ENCODE results near the gene ARHGEF28.

Gene ARHGEF28

DNA sequence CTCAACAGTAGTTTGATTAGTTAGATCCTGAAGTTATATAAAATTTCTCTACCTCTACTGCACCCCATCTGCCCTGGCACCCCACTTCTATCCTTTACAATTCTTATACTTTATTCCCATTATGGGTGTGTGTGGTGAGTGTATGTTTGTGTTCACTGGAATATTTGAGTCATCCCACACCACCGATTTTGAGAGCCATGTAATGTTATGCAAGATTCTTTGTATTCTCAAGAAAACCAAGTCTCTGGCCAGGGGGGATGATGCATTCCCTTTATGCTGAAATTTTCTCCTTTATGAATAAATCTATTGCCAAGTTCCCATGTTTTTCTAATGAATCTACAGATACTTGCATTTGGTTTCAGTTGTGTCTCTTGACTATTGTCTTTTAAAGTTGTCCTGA is 266.8 kb downstream of the ARHGEF28 start:
- no peak overlapping the region for H2BK5ac ChIP-seq (ENCODE audit: low read depth, low read length, poor library complexity, severe bottlenecking)
- H3K9me3 ChIP-seq (ENCODE audit: control insufficient read depth, low read length) = no peaks in the 10 kb centered on the region
- peaks cover 5% of the 10 kb centered on the region for H3K4me1 ChIP-seq (ENCODE audit: control insufficient read depth, insufficient read depth, low read depth, low read length)
- H3K9ac ChIP-seq (ENCODE audit: low read length) = peak overlapping the region; percentile 41
- DNase-seq = peak; percentile 69
- no peak overlapping the region for H3K23ac ChIP-seq (ENCODE audit: low read length in 2 of 2)
- WGBS = 100% methylated on average over 1 of the region's 1 CpG
- no peak overlapping the region for H2BK12ac ChIP-seq (ENCODE audit: low read length in 2 of 2)
- no peak overlapping the region for H2BK15ac ChIP-seq (ENCODE audit: low read depth, poor library complexity, severe bottlenecking)
- no peak overlapping the region for H2BK120ac ChIP-seq (ENCODE audit: low read depth, low read length)
- H3K36me3 ChIP-seq (ENCODE audit: control insufficient read depth in 1 of 2, insufficient read depth in 2 of 2, low read depth in 1 of 2, low read length in 2 of 2) = peaks cover 0 to 45% of the 10 kb centered on the region in 2 experiments
- H3K79me1 ChIP-seq (replicated peaks; ENCODE audit: low read length, poor library complexity, severe bottlenecking) = peaks cover 39% of the 10 kb centered on the region
- no peak overlapping the region for H3K4ac ChIP-seq (ENCODE audit: low read depth in 1 of 2, low read length in 2 of 2)
- no peak overlapping the region for H3K27ac ChIP-seq (ENCODE audit: low read length, poor library complexity, severe bottlenecking)
- H3K4me2 ChIP-seq (ENCODE audit: low read length, poor library complexity, severe bottlenecking) = no peak overlapping the region
- peak overlapping the region in 1 of 2 experiments; percentile 31 for H3K4me3 ChIP-seq (ENCODE audit: insufficient read depth in 1 of 2, low read depth in 1 of 2, low read length in 2 of 2)
- H3K18ac ChIP-seq (ENCODE audit: low read depth in 1 of 2, low read length in 2 of 2) = no peak overlapping the region
- H3K14ac ChIP-seq (ENCODE audit: low read length in 2 of 2) = no peak overlapping the region
- no peak overlapping the region for H2AFZ ChIP-seq (ENCODE audit: low read depth, low read length)
- H2AK5ac ChIP-seq (ENCODE audit: low read length, severe bottlenecking) = no peak overlapping the region
- no peaks in the 10 kb centered on the region for H3K27me3 ChIP-seq (ENCODE audit: control insufficient read depth in 1 of 2, insufficient read depth in 1 of 2, low read length in 2 of 2)
- H4K91ac ChIP-seq (ENCODE audit: low read length) = no peak overlapping the region
- H4K8ac ChIP-seq (ENCODE audit: low read length) = no peak overlapping the region

- no peak overlapping the region for H2AK5ac ChIP-seq (ENCODE audit: low read length, severe bottlenecking)
- H4K8ac ChIP-seq (ENCODE audit: low read length) = no peak overlapping the region
- no peak overlapping the region for H2BK5ac ChIP-seq (ENCODE audit: low read depth, low read length, poor library complexity, severe bottlenecking)
- H3K27me3 ChIP-seq (ENCODE audit: control insufficient read depth in 1 of 2, insufficient read depth in 1 of 2, low read length in 2 of 2) = no peaks in the 10 kb centered on the region
- H3K27ac ChIP-seq (ENCODE audit: low read length, poor library complexity, severe bottlenecking) = no peak overlapping the region
- H2AFZ ChIP-seq (ENCODE audit: low read depth, low read length) = no peak overlapping the region
- no peak overlapping the region for H2BK12ac ChIP-seq (ENCODE audit: low read length in 2 of 2)
- no peak overlapping the region for H4K91ac ChIP-seq (ENCODE audit: low read length)
- WGBS = no CpG with 5 or more reads among the region's 2 CpGs
- H3K4me1 ChIP-seq (ENCODE audit: control insufficient read depth, insufficient read depth, low read depth, low read length) = peaks cover 5% of the 10 kb centered on the region
- no peak overlapping the region for H2BK120ac ChIP-seq (ENCODE audit: low read depth, low read length)
- no peak overlapping the region for H3K9ac ChIP-seq (ENCODE audit: low read length)
- no peak overlapping the region for H3K4me2 ChIP-seq (ENCODE audit: low read length, poor library complexity, severe bottlenecking)
- H3K23ac ChIP-seq (ENCODE audit: low read length in 2 of 2) = no peak overlapping the region
- no peak overlapping the region for H3K18ac ChIP-seq (ENCODE audit: low read depth in 1 of 2, low read length in 2 of 2)
- no peak overlapping the region for H2BK15ac ChIP-seq (ENCODE audit: low read depth, poor library complexity, severe bottlenecking)
- peaks cover 0 to 45% of the 10 kb centered on the region in 2 experiments for H3K36me3 ChIP-seq (ENCODE audit: control insufficient read depth in 1 of 2, insufficient read depth in 2 of 2, low read depth in 1 of 2, low read length in 2 of 2)
- H3K14ac ChIP-seq (ENCODE audit: low read length in 2 of 2) = no peak overlapping the region
- H3K4ac ChIP-seq (ENCODE audit: low read depth in 1 of 2, low read length in 2 of 2) = no peak overlapping the region
- no peaks in the 10 kb centered on the region for H3K9me3 ChIP-seq (ENCODE audit: control insufficient read depth, low read length)
- peaks cover 39% of the 10 kb centered on the region for H3K79me1 ChIP-seq (replicated peaks; ENCODE audit: low read length, poor library complexity, severe bottlenecking)
- DNase-seq = no peak
- no peak overlapping the region for H3K4me3 ChIP-seq (ENCODE audit: insufficient read depth in 1 of 2, low read depth in 1 of 2, low read length in 2 of 2)
These were observed 267.8 kb downstream of the ARHGEF28 start for GRCh38 chr5:73893813-73894212.

GRCh38 chr5:73894860-73895259 is 268.9 kb downstream of the ARHGEF28 start:
- Histone ChIP-seq H3K4me3 (ENCODE audit: insufficient read depth in 1 of 2, low read depth in 1 of 2, low read length in 2 of 2) (no peak overlapping the region), H2AK5ac (ENCODE audit: low read length, severe bottlenecking) (no peak overlapping the region), H3K27ac (ENCODE audit: low read length, poor library complexity, severe bottlenecking) (no peak overlapping the region), H3K36me3 (ENCODE audit: control insufficient read depth in 1 of 2, insufficient read depth in 2 of 2, low read depth in 1 of 2, low read length in 2 of 2) (peaks cover 0 to 51% of the 10 kb centered on the region in 2 experiments), H3K4me2 (ENCODE audit: low read length, poor library complexity, severe bottlenecking) (no peak overlapping the region), H3K23ac (ENCODE audit: low read length in 2 of 2) (no peak overlapping the region), H2BK15ac (ENCODE audit: low read depth, poor library complexity, severe bottlenecking) (no peak overlapping the region), H3K4ac (ENCODE audit: low read depth in 1 of 2, low read length in 2 of 2) (no peak overlapping the region), H4K91ac (ENCODE audit: low read length) (no peak overlapping the region), H2BK5ac (ENCODE audit: low read depth, low read length, poor library complexity, severe bottlenecking) (no peak overlapping the region), H3K4me1 (ENCODE audit: control insufficient read depth, insufficient read depth, low read depth, low read length) (peaks cover 5% of the 10 kb centered on the region), H3K14ac (ENCODE audit: low read length in 2 of 2) (peak overlapping the region in 1 of 2 experiments; percentile 78), H2BK12ac (ENCODE audit: low read length in 2 of 2) (peak overlapping the region in 1 of 2 experiments; percentile 83), H3K9me3 (ENCODE audit: control insufficient read depth, low read length) (no peaks in the 10 kb centered on the region), H3K9ac (ENCODE audit: low read length) (no peak overlapping the region), H3K27me3 (ENCODE audit: control insufficient read depth in 1 of 2, insufficient read depth in 1 of 2, low read length in 2 of 2) (no peaks in the 10 kb centered on the region), H4K8ac (ENCODE audit: low read length) (no peak overlapping the region), H2AFZ (ENCODE audit: low read depth, low read length) (no peak overlapping the region), H3K79me1 (replicated peaks; ENCODE audit: low read length, poor library complexity, severe bottlenecking) (peaks cover 43% of the 10 kb centered on the region), H3K18ac (ENCODE audit: low read depth in 1 of 2, low read length in 2 of 2) (no peak overlapping the region), H2BK120ac (ENCODE audit: low read depth, low read length) (no peak overlapping the region)
- 82% methylated on average over 6 of the region's 6 CpGs for WGBS
- no peak for DNase-seq

DNA sequence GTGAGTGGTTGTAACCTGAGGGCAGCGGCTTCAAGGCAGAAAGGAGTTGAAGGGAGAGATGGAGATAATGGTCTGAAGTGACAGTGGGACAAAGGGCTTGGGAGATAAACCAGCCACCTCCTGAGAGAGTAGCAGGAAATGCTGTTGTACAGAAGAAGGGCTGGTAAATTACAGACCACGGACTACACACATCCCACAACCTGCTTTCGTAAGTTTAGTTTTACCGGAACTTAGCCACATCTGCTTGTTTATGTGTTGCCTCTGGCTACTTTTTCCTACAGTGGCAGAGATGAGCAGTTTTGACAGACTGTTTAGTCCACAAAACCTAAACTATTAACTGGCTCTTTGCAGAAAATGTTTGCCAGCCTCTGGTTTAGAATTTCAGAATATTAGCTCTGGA is 269.5 kb downstream of the ARHGEF28 start:
- peak overlapping the region in 1 of 2 experiments; percentile 26 for H3K4ac ChIP-seq (ENCODE audit: low read depth in 1 of 2, low read length in 2 of 2)
- H2BK5ac ChIP-seq (ENCODE audit: low read depth, low read length, poor library complexity, severe bottlenecking) = no peak overlapping the region
- no peaks in the 10 kb centered on the region for H3K9me3 ChIP-seq (ENCODE audit: control insufficient read depth, low read length)
- no peak overlapping the region for H3K9ac ChIP-seq (ENCODE audit: low read length)
- no peaks in the 10 kb centered on the region for H3K27me3 ChIP-seq (ENCODE audit: control insufficient read depth in 1 of 2, insufficient read depth in 1 of 2, low read length in 2 of 2)
- no peak overlapping the region for H3K4me2 ChIP-seq (ENCODE audit: low read length, poor library complexity, severe bottlenecking)
- H2AK5ac ChIP-seq (ENCODE audit: low read length, severe bottlenecking) = no peak overlapping the region
- no peak overlapping the region for H3K14ac ChIP-seq (ENCODE audit: low read length in 2 of 2)
- 93% methylated on average over 3 of the region's 4 CpGs for WGBS
- H3K36me3 ChIP-seq (ENCODE audit: control insufficient read depth in 1 of 2, insufficient read depth in 2 of 2, low read depth in 1 of 2, low read length in 2 of 2) = peaks cover 0 to 50% of the 10 kb centered on the region in 2 experiments
- peak; percentile 59 for DNase-seq
- H2BK12ac ChIP-seq (ENCODE audit: low read length in 2 of 2) = no peak overlapping the region
- no peak overlapping the region for H3K4me3 ChIP-seq (ENCODE audit: insufficient read depth in 1 of 2, low read depth in 1 of 2, low read length in 2 of 2)
- H2BK120ac ChIP-seq (ENCODE audit: low read depth, low read length) = no peak overlapping the region
- peaks cover 38% of the 10 kb centered on the region for H3K79me1 ChIP-seq (replicated peaks; ENCODE audit: low read length, poor library complexity, severe bottlenecking)
- no peak overlapping the region for H3K18ac ChIP-seq (ENCODE audit: low read depth in 1 of 2, low read length in 2 of 2)
- peaks cover 5% of the 10 kb centered on the region for H3K4me1 ChIP-seq (ENCODE audit: control insufficient read depth, insufficient read depth, low read depth, low read length)
- H4K8ac ChIP-seq (ENCODE audit: low read length) = no peak overlapping the region
- H2BK15ac ChIP-seq (ENCODE audit: low read depth, poor library complexity, severe bottlenecking) = no peak overlapping the region
- no peak overlapping the region for H2AFZ ChIP-seq (ENCODE audit: low read depth, low read length)
- no peak overlapping the region for H3K23ac ChIP-seq (ENCODE audit: low read length in 2 of 2)
- no peak overlapping the region for H4K91ac ChIP-seq (ENCODE audit: low read length)
- H3K27ac ChIP-seq (ENCODE audit: low read length, poor library complexity, severe bottlenecking) = no peak overlapping the region

Measured in mesenchymal stem cell (in vitro differentiated cells and primary cell).